Thymus (tissue), 11 donors: ENCODE data around the gene ARHGEF26. TPM values are rescaled to one million over a fixed set of nuclear protein-coding genes. Genes with fewer than 3 reads are reported as not detected.

Experiments
- DNase-seq, 9 donors: peaks; one replicate each; pipeline ENCODE4 v3.0.0-alpha.2; 2013; ENCODE audit warnings: low spot score in 9 of 9, low read depth in 6 of 9, missing footprints in 1 of 9
- H3K27ac ChIP-seq, 2 donors: one replicate each; pipeline ENCODE4 v1.5.1; 2013; ENCODE audit warnings: control low read depth in 1 of 2, low read depth in 1 of 2, low read length in 1 of 2, mild to moderate bottlenecking in 1 of 2, moderate library complexity in 1 of 2
- H3K27me3 ChIP-seq, 2 donors: one replicate each; pipeline ENCODE4 v1.5.1; 2013; ENCODE audit warnings: low read length in 1 of 2; ENCODE audit not compliant: control insufficient read depth in 2 of 2, insufficient read depth in 1 of 2
- H3K36me3 ChIP-seq, 2 donors: one replicate each; pipeline ENCODE4 v1.5.1; 2013; ENCODE audit warnings: low read length in 1 of 2, mild to moderate bottlenecking in 1 of 2, moderate library complexity in 1 of 2; ENCODE audit not compliant: control insufficient read depth in 2 of 2, insufficient read depth in 2 of 2
- H3K4me1 ChIP-seq, 2 donors: one replicate each; pipeline ENCODE4 v1.5.1; 2013; ENCODE audit warnings: low read length in 2 of 2; ENCODE audit not compliant: control insufficient read depth in 2 of 2, insufficient read depth in 2 of 2
- H3K4me3 ChIP-seq, 2 donors: one replicate each; pipeline ENCODE4 v1.5.1; 2013; ENCODE audit warnings: low read length in 2 of 2, control low read depth in 1 of 2, mild to moderate bottlenecking in 1 of 2
- H3K9me3 ChIP-seq, 2 donors: one replicate each; pipeline ENCODE4 v1.5.1; 2013; ENCODE audit warnings: low read length in 1 of 2, mild to moderate bottlenecking in 1 of 2; ENCODE audit not compliant: control insufficient read depth in 2 of 2, insufficient read depth in 1 of 2
- WGBS: extraction: QIAGEN DNeasy Blood & Tissue Kit; methylation state at CpG from one replicate; pipeline ENCODE4 v1.1.7; 2013; 5-methylcytosine and 5-hydroxymethylcytosine counted together
- polyA plus RNA-seq: library from polyadenylated mRNA; stranded (reverse); fragments of 200-250 nt; gene quantifications from one replicate; pipeline ENCODE4 v1.2.3, GENCODE V29; 2013
- total RNA-seq: library from RNA; stranded (reverse); fragments of 120-200 nt; gene quantifications from one replicate; pipeline ENCODE4 v1.2.4, GENCODE V29; 2013
- donor health status: healthy.

The ARHGEF26 gene
- total and polyA plus RNA-seq, 2 donors, result 1.3 to 3.5 TPM

GRCh38 chr3:154182322-154182922 is 61.2 kb downstream of the ARHGEF26 start:
- Histone ChIP-seq H3K4me3 (no peak overlapping the region), H3K27me3 (no peaks in the 10 kb centered on the region), H3K27ac (no peak overlapping the region), H3K4me1 (no peaks in the 10 kb centered on the region), H3K9me3 (no peaks in the 10 kb centered on the region), H3K36me3 (no peaks in the 10 kb centered on the region)
- DNase-seq, result no peak
- WGBS, result 90% methylated on average over 4 of the region's 4 CpGs

GRCh38 chr3:154182975-154183374 is 61.8 kb downstream of the ARHGEF26 start:
- no peaks in the 10 kb centered on the region for H3K36me3 ChIP-seq
- H3K27me3 ChIP-seq, result no peaks in the 10 kb centered on the region
- no peaks in the 10 kb centered on the region for H3K9me3 ChIP-seq
- no peak for DNase-seq
- no peak overlapping the region for H3K27ac ChIP-seq
- no peak overlapping the region for H3K4me3 ChIP-seq
- H3K4me1 ChIP-seq, result no peaks in the 10 kb centered on the region

- 84% methylated on average over 4 of the region's 4 CpGs for WGBS
- no peak for DNase-seq
- Histone ChIP-seq H3K4me3 (no peak overlapping the region), H3K27me3 (no peaks in the 10 kb centered on the region), H3K36me3 (no peaks in the 10 kb centered on the region), H3K27ac (no peak overlapping the region), H3K9me3 (no peaks in the 10 kb centered on the region), H3K4me1 (no peaks in the 10 kb centered on the region)
These were observed 63.4 kb downstream of the ARHGEF26 start for GRCh38 chr3:154184582-154184981.

- WGBS, result 95% methylated on average over 3 of the region's 3 CpGs
- Histone ChIP-seq H3K4me3 (no peak overlapping the region), H3K27ac (no peak overlapping the region), H3K4me1 (no peaks in the 10 kb centered on the region), H3K36me3 (no peaks in the 10 kb centered on the region), H3K9me3 (no peaks in the 10 kb centered on the region), H3K27me3 (no peaks in the 10 kb centered on the region)
- no peak for DNase-seq
These were observed 67.2 kb downstream of the ARHGEF26 start for GRCh38 chr3:154188437-154188836.

- WGBS, result 67% methylated on average over 3 of the region's 3 CpGs
- H3K9me3 ChIP-seq, result no peaks in the 10 kb centered on the region
- no peak for DNase-seq
- no peak overlapping the region for H3K27ac ChIP-seq
- no peaks in the 10 kb centered on the region for H3K36me3 ChIP-seq
- H3K4me3 ChIP-seq, result no peak overlapping the region
- no peaks in the 10 kb centered on the region for H3K27me3 ChIP-seq
- no peaks in the 10 kb centered on the region for H3K4me1 ChIP-seq
These were observed 67.7 kb downstream of the ARHGEF26 start for GRCh38 chr3:154188846-154189245.

GRCh38 chr3:154191520-154191919 is 70.3 kb downstream of the ARHGEF26 start:
- DNase-seq, result no peak
- H3K4me3 ChIP-seq, result no peak overlapping the region
- no peak overlapping the region for H3K27ac ChIP-seq
- H3K27me3 ChIP-seq, result no peaks in the 10 kb centered on the region
- no peaks in the 10 kb centered on the region for H3K36me3 ChIP-seq
- no peaks in the 10 kb centered on the region for H3K4me1 ChIP-seq
- 93% methylated on average over 1 of the region's 1 CpG for WGBS
- H3K9me3 ChIP-seq, result no peaks in the 10 kb centered on the region

- 96% methylated on average over 2 of the region's 2 CpGs for WGBS
These were observed 71.0 kb downstream of the ARHGEF26 start for GRCh38 chr3:154192225-154192624.

GRCh38 chr3:154193000-154193615 is 71.9 kb downstream of the ARHGEF26 start:
- H3K9me3 ChIP-seq, result no peaks in the 10 kb centered on the region
- no peak overlapping the region for H3K4me3 ChIP-seq
- H3K36me3 ChIP-seq, result no peaks in the 10 kb centered on the region
- H3K27ac ChIP-seq, result no peak overlapping the region
- whole genome bisulfite sequencing, result 94% methylated on average over 1 of the region's 1 CpG
- no peaks in the 10 kb centered on the region for H3K4me1 ChIP-seq
- DNase-seq, result no peak
- no peaks in the 10 kb centered on the region for H3K27me3 ChIP-seq

More at GRCh38 chr3:154192225-154192624, 71.0 kb downstream of the ARHGEF26 start:
- H3K27ac ChIP-seq, result no peak overlapping the region
- no peak for DNase-seq
- H3K9me3 ChIP-seq, result no peaks in the 10 kb centered on the region
- H3K36me3 ChIP-seq, result no peaks in the 10 kb centered on the region
- H3K27me3 ChIP-seq, result no peaks in the 10 kb centered on the region
- no peak overlapping the region for H3K4me3 ChIP-seq
- H3K4me1 ChIP-seq, result no peaks in the 10 kb centered on the region

- Histone ChIP-seq H3K27ac (no peak overlapping the region), H3K4me1 (no peaks in the 10 kb centered on the region), H3K27me3 (no peaks in the 10 kb centered on the region), H3K9me3 (no peaks in the 10 kb centered on the region), H3K4me3 (no peak overlapping the region), H3K36me3 (no peaks in the 10 kb centered on the region)
- WGBS, result 91% methylated on average over 3 of the region's 3 CpGs
- DNase-seq, result no peak
These were observed 73.7 kb downstream of the ARHGEF26 start for GRCh38 chr3:154194877-154195276.
